GM21423 (cell line): ENCODE measurements around the gene GPAT2.
"Not testable (repeated sequence)": the region's sequence is repeated elsewhere in the genome, so short reads cannot be mapped to it uniquely, and the experiment has no call there.

ENCODE experiments used
- ATAC-seq: cut with Tn5 transposase; IDR thresholded peaks from one replicate; pipeline ENCODE4 v1.9.1; 2021; ENCODE audit warnings: mild to moderate bottlenecking, moderate library complexity; ENCODE audit not compliant: unreplicated experiment

The GPAT2 gene

GRCh38 chr2:96024336-96025193, 10.2 kb downstream of the GPAT2 start:
- no peak for ATAC-seq

- ATAC-seq: not testable (repeated sequence)
Measured at GRCh38 chr2:96023701-96024100, 11.0 kb downstream of the GPAT2 start.

- not testable (repeated sequence) for ATAC-seq
Measured at GRCh38 chr2:96022701-96023447, 11.8 kb downstream of the GPAT2 start.

GRCh38 chr2:96022126-96022525, 12.6 kb downstream of the GPAT2 start:
- ATAC-seq: not testable (repeated sequence)

GRCh38 chr2:96021142-96021541, 13.6 kb downstream of the GPAT2 start:
- not testable (repeated sequence) for ATAC-seq

- not testable (repeated sequence) for ATAC-seq
Measured at GRCh38 chr2:96019909-96020590, 14.7 kb downstream of the GPAT2 start.

- ATAC-seq: not testable (repeated sequence)
Measured at GRCh38 chr2:96016321-96016720, 18.4 kb downstream of the GPAT2 start.

- not testable (repeated sequence) for ATAC-seq
Measured at GRCh38 chr2:96012792-96013264, 21.9 kb downstream of the GPAT2 start.

- not testable (repeated sequence) for ATAC-seq
Measured at GRCh38 chr2:96012086-96012791, 22.5 kb downstream of the GPAT2 start.

- peak; percentile 27 for ATAC-seq
Measured at GRCh38 chr2:96011129-96011455, 23.6 kb downstream of the GPAT2 start.

- peak; percentile 98 for ATAC-seq
Measured at GRCh38 chr2:96010320-96011128, 24.2 kb downstream of the GPAT2 start.

GRCh38 chr2:96009833-96010232, 24.9 kb downstream of the GPAT2 start:
- not testable (repeated sequence) for ATAC-seq

GRCh38 chr2:96008051-96008450, 26.7 kb downstream of the GPAT2 start:
- not testable (repeated sequence) for ATAC-seq

- not testable (repeated sequence) for ATAC-seq
Measured at GRCh38 chr2:96006248-96006647, 28.5 kb downstream of the GPAT2 start.

- peak; percentile 47 for ATAC-seq
Measured at GRCh38 chr2:95992520-95993272, 42.0 kb downstream of the GPAT2 start.

GRCh38 chr2:95992102-95992501, 42.6 kb downstream of the GPAT2 start:
- peak; percentile 40 for ATAC-seq

- peak; percentile 95 for ATAC-seq
Measured at GRCh38 chr2:95991351-95992094, 43.2 kb downstream of the GPAT2 start, which contains the start of gene ANKRD36C. Gene ANKRD36C (minus strand): TSS chr2:95991824. CDS start chr2:95991708, 116 bp downstream.

- ATAC-seq: not testable (repeated sequence)
Measured at GRCh38 chr2:95990884-95991283, 43.8 kb downstream of the GPAT2 start.
